A673 (cell line): ENCODE measurements around the gene NFATC2.

ENCODE experiments used
- CTCF ChIP-seq: fragments of 300-800, 200-600 bp; sonication (generic); conservative IDR thresholded peaks from 2 replicates; pipeline ENCODE4 v1.5.1; 2017; ENCODE audit warnings: low read depth, mild to moderate bottlenecking, antibody characterized with exemption, low read length, moderate library complexity, mixed read lengths
- EZH2 ChIP-seq: fragments of 200-600 bp; sonication (generic); IDR thresholded peaks from 2 replicates; pipeline ENCODE4 v1.6.1; 2017; ENCODE audit warnings: borderline replicate concordance, low read depth, mild to moderate bottlenecking, mixed read lengths, antibody characterized with exemption, low read length; ENCODE audit not compliant: poor library complexity, severe bottlenecking

GRCh38 chr20:51383891-51384510, 158.5 kb downstream of the NFATC2 start:
- TF ChIP-seq CTCF: no peak
- TF ChIP-seq EZH2: no peak
